Measurements from ENCODE around the gene NACA. TPM values are rescaled to one million over a fixed set of nuclear protein-coding genes. Genes with fewer than 3 reads are reported as not detected.
A peak's percentile ranks its signal among the peaks of the same experiment; 100 is the strongest.

Gene NACA
- total RNA-seq, 1 donor from 2014 or later = 1,104 TPM

- H3K27me3 Mint-ChIP-seq = no peaks in the 10 kb centered on the region
- peaks cover 85% of the 10 kb centered on the region for H3K36me3 Mint-ChIP-seq (ENCODE audit: low read depth)
- ChIA-PET POLR2A (interaction anchor here (0.6 to 6.0 kb wide), 11 partner anchors 8 to 523 kb away, joined by 3 to 39 read pairs (median 5); partner anchors contain the start of genes NACA, PRIM1, PTGES3 and SPRYD4), CTCF (interaction anchor here (0.7 to 0.8 kb wide), 2 partner anchors 8 to 41 kb away, joined by 3 read pairs; partner anchors contain the start of gene NACA)
- TF ChIP-seq, protein P1, sequence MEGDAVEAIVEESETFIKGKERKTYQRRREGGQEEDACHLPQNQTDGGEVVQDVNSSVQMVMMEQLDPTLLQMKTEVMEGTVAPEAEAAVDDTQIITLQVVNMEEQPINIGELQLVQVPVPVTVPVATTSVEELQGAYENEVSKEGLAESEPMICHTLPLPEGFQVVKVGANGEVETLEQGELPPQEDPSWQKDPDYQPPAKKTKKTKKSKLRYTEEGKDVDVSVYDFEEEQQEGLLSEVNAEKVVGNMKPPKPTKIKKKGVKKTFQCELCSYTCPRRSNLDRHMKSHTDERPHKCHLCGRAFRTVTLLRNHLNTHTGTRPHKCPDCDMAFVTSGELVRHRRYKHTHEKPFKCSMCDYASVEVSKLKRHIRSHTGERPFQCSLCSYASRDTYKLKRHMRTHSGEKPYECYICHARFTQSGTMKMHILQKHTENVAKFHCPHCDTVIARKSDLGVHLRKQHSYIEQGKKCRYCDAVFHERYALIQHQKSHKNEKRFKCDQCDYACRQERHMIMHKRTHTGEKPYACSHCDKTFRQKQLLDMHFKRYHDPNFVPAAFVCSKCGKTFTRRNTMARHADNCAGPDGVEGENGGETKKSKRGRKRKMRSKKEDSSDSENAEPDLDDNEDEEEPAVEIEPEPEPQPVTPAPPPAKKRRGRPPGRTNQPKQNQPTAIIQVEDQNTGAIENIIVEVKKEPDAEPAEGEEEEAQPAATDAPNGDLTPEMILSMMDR (IDR thresholded peaks at IDR 0.05) = no peak
- no peak for ATAC-seq (ENCODE audit: low read depth)
- peak overlapping the region; percentile 30 for H3K27ac Mint-ChIP-seq
- intact Hi-C loops (cut with micrococcal nuclease) = no loop called here
- no peak for DNase-seq
- H3K4me3 Mint-ChIP-seq = no peak overlapping the region
- H3K9me3 Mint-ChIP-seq = no peaks in the 10 kb centered on the region
- H3K4me1 Mint-ChIP-seq = peaks cover 57% of the 10 kb centered on the region
These were observed 7.9 kb downstream of the NACA start for GRCh38 chr12:56716933-56717880.

GRCh38 chr12:56716458-56716857, 8.6 kb downstream of the NACA start:
- DNase-seq (no peak), ATAC-seq (ENCODE audit: low read depth) (no peak)
- TF ChIP-seq, protein P1 (IDR thresholded peaks at IDR 0.05) = no peak
- ChIA-PET POLR2A (interaction anchor here (0.6 to 6.0 kb wide), 7 partner anchors 9 to 764 kb away, joined by 5 to 39 read pairs (median 6); partner anchors contain the start of genes NACA and PTGES3), CTCF (interaction anchor here (0.7 kb wide), 1 partner anchor 9 kb away, joined by 3 read pairs; the partner anchor contains the start of gene NACA)
- Mint-ChIP-seq H3K36me3 (ENCODE audit: low read depth) (peaks cover 85% of the 10 kb centered on the region), H3K4me3 (no peak overlapping the region), H3K9me3 (no peaks in the 10 kb centered on the region), H3K27ac (no peak overlapping the region), H3K4me1 (peaks cover 50% of the 10 kb centered on the region), H3K27me3 (no peaks in the 10 kb centered on the region)
- intact Hi-C loops (cut with micrococcal nuclease) = no loop called here

- H3K4me3 Mint-ChIP-seq = no peak overlapping the region
- ChIA-PET POLR2A (interaction anchor here (6.0 kb wide), 1 partner anchor 28 kb away, joined by 39 read pairs; the partner anchor contains the start of gene PTGES3), CTCF (no interaction called here)
- no peak for DNase-seq
- intact Hi-C loops (cut with micrococcal nuclease) = no loop called here
- no peak for ATAC-seq (ENCODE audit: low read depth)
- no peaks in the 10 kb centered on the region for H3K9me3 Mint-ChIP-seq
- peaks cover 43% of the 10 kb centered on the region for H3K4me1 Mint-ChIP-seq
- H3K36me3 Mint-ChIP-seq (ENCODE audit: low read depth) = peaks cover 85% of the 10 kb centered on the region
- no peaks in the 10 kb centered on the region for H3K27me3 Mint-ChIP-seq
- H3K27ac Mint-ChIP-seq = no peak overlapping the region
- TF ChIP-seq, protein P1 (IDR thresholded peaks at IDR 0.05) = no peak
These were observed 9.3 kb downstream of the NACA start for GRCh38 chr12:56715798-56716197.

DNA sequence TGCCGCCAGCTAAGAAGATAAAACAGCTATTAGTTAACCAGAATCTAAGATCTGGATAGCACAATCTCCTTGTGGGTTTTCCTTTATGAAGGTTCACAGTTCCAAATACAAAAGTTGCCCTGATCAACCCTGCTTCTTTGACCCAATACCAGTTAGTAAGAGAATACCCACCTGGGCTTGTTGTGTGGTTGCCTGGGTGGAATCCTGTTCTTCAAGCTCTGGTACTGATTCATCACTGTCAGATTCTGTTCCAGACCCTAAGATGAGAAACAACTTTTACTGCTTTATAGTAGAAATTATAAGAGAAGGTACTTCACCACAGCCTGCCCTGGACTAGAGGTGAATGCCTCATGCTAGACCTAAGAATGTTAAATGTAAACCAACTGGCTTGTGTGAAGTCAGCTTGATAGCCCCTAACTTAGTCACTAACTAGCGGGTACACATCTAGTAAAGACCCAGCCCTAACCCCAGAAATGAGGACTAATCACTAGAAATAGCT, 10.6 kb downstream of the NACA start:
- Mint-ChIP-seq H3K9me3 (no peaks in the 10 kb centered on the region), H3K4me1 (peaks cover 30% of the 10 kb centered on the region), H3K27ac (no peak overlapping the region), H3K27me3 (no peaks in the 10 kb centered on the region), H3K36me3 (ENCODE audit: low read depth) (peaks cover 72% of the 10 kb centered on the region), H3K4me3 (no peak overlapping the region)
- intact Hi-C loops (cut with micrococcal nuclease) = no loop called here
- TF ChIP-seq, protein P1 (IDR thresholded peaks at IDR 0.05) = no peak
- DNase-seq (no peak), ATAC-seq (ENCODE audit: low read depth) (no peak)
- ChIA-PET CTCF (no interaction called here), POLR2A (interaction anchor here (1.3 kb wide), 1 partner anchor 12 kb away, joined by 6 read pairs; no protein-coding TSS in a partner anchor)

DNA sequence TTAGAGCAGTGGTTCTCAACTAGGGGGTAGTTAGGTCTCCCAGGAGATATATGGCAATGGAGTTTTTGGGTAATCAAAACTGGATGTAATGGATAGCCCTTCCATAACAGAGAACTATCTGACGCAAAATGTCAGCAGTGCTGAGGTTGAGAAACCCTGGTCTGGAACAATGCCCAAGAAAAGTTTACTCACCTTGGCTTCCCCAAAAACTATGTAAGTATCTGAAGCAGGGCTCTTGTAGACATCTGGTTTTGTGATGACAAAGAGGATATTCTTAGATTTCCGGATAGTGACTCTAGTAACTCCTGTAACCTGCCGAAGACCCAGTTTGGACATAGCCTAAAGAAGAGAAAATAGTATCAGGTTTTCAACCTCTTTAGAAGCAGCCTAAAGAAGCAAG, 11.8 kb downstream of the NACA start:
- no peak overlapping the region for H3K4me3 Mint-ChIP-seq

More for the DNA sequence above, 11.8 kb downstream of the NACA start:
- CTCF ChIA-PET = no interaction called here
- ATAC-seq (ENCODE audit: low read depth) = no peak
- Mint-ChIP-seq H3K27me3 (no peaks in the 10 kb centered on the region), H3K36me3 (ENCODE audit: low read depth) (peaks cover 62% of the 10 kb centered on the region), H3K9me3 (no peaks in the 10 kb centered on the region), H3K4me1 (peaks cover 20% of the 10 kb centered on the region), H3K27ac (no peak overlapping the region)
- no peak for DNase-seq
- TF ChIP-seq, protein P1 (IDR thresholded peaks at IDR 0.05) = no peak
- POLR2A ChIA-PET = no interaction called here
- intact Hi-C loops (cut with micrococcal nuclease) = no loop called here
